Measurements from ENCODE around the gene OVOL2. TPM values are rescaled to one million over a fixed set of nuclear protein-coding genes. Genes with fewer than 3 reads are reported as not detected.

Gene OVOL2
- total and polyA plus RNA-seq, 10 of the 15 experiments (the other 5 are each of a cell fraction or from before 2014, with no cell fraction given), result not detected

DNA sequence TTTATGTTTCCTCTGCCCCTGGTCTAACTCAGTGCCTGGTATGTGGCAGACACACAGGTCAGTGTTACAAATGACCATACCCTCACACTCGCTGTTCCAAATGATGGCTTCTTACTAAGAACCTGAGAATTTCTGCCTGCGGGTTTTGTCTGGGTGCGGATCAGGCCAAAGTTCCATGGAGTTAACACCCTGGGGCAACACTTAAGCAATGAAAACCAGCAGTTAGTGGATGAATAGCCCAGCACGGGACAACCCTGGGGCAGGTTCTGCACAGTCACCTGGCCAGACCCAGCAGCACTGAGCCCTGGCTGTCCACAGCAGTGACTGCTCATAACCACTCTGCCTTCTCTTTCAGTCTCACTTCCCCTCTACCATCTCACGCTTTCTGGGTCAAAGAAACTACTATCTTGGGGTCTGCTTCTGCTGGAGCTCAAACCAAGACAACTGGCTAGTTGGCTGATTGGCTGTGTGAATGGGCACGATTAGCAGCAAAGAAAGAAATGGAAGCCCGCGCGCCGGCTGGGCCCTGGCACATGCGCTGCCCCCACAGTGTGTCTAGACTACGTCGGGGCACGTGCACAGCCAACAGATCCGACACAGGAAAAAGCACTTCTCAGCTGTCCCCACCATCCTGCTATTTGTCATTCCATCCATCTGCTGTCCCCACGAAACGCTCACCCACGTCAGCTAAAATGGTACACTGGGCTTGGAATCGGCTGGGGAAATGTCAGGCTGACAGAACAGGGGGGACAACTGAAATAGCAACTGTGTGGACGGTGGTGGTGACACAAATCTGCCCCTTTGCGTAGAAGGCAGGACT lies 52.3 kb downstream of the OVOL2 start (continued):
- TF ChIP-seq, protein P1, sequence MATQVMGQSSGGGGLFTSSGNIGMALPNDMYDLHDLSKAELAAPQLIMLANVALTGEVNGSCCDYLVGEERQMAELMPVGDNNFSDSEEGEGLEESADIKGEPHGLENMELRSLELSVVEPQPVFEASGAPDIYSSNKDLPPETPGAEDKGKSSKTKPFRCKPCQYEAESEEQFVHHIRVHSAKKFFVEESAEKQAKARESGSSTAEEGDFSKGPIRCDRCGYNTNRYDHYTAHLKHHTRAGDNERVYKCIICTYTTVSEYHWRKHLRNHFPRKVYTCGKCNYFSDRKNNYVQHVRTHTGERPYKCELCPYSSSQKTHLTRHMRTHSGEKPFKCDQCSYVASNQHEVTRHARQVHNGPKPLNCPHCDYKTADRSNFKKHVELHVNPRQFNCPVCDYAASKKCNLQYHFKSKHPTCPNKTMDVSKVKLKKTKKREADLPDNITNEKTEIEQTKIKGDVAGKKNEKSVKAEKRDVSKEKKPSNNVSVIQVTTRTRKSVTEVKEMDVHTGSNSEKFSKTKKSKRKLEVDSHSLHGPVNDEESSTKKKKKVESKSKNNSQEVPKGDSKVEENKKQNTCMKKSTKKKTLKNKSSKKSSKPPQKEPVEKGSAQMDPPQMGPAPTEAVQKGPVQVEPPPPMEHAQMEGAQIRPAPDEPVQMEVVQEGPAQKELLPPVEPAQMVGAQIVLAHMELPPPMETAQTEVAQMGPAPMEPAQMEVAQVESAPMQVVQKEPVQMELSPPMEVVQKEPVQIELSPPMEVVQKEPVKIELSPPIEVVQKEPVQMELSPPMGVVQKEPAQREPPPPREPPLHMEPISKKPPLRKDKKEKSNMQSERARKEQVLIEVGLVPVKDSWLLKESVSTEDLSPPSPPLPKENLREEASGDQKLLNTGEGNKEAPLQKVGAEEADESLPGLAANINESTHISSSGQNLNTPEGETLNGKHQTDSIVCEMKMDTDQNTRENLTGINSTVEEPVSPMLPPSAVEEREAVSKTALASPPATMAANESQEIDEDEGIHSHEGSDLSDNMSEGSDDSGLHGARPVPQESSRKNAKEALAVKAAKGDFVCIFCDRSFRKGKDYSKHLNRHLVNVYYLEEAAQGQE (IDR thresholded peaks at IDR 0.05; ENCODE audit: low read depth, low read length), result no peak
- no peak for TF ChIP-seq ZZZ3 (IDR thresholded peaks at IDR 0.05; ENCODE audit: control insufficient read depth, insufficient read length, low read depth)
- 0 out of 2 replicates have a peak, but pooled peaks have one; percentile 50 for TF ChIP-seq MEF2A (IDR thresholded peaks at IDR 0.05; ENCODE audit: insufficient read depth, low read depth, low read length)
- TF ChIP-seq NBN (IDR thresholded peaks at IDR 0.05), result peak; percentile 78
- TF ChIP-seq SP1 (IDR thresholded peaks at IDR 0.05; ENCODE audit: low read depth, low read length), result peak; percentile 67
- no peak for TF ChIP-seq WRNIP1 (IDR thresholded peaks at IDR 0.05; ENCODE audit: borderline replicate concordance, low read depth, low read length)
- TF ChIP-seq RAD51 (IDR thresholded peaks at IDR 0.05), result peak; percentile 49; the same call in 1 of the 2 replicates
- TF ChIP-seq, protein P2, sequence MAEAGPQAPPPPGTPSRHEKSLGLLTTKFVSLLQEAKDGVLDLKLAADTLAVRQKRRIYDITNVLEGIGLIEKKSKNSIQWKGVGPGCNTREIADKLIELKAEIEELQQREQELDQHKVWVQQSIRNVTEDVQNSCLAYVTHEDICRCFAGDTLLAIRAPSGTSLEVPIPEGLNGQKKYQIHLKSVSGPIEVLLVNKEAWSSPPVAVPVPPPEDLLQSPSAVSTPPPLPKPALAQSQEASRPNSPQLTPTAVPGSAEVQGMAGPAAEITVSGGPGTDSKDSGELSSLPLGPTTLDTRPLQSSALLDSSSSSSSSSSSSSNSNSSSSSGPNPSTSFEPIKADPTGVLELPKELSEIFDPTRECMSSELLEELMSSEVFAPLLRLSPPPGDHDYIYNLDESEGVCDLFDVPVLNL (IDR thresholded peaks at IDR 0.05; ENCODE audit: low read depth, low read length), result no peak
- 0 out of 2 replicates have a peak, but pooled peaks have one; percentile 30 for TF ChIP-seq CREB1 (IDR thresholded peaks at IDR 0.05; ENCODE audit: low read depth)
- TF ChIP-seq, protein P3, sequence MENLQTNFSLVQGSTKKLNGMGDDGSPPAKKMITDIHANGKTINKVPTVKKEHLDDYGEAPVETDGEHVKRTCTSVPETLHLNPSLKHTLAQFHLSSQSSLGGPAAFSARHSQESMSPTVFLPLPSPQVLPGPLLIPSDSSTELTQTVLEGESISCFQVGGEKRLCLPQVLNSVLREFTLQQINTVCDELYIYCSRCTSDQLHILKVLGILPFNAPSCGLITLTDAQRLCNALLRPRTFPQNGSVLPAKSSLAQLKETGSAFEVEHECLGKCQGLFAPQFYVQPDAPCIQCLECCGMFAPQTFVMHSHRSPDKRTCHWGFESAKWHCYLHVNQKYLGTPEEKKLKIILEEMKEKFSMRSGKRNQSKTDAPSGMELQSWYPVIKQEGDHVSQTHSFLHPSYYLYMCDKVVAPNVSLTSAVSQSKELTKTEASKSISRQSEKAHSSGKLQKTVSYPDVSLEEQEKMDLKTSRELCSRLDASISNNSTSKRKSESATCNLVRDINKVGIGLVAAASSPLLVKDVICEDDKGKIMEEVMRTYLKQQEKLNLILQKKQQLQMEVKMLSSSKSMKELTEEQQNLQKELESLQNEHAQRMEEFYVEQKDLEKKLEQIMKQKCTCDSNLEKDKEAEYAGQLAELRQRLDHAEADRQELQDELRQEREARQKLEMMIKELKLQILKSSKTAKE (IDR thresholded peaks at IDR 0.05; ENCODE audit: low read depth, poor library complexity, severe bottlenecking), result peak; percentile 56
- no peak for TF ChIP-seq STAT1 (conservative IDR thresholded peaks at IDR 0.05)
- TF ChIP-seq NFXL1 (IDR thresholded peaks at IDR 0.05; ENCODE audit: borderline replicate concordance), result no peak
- peak; percentile 99 for TF ChIP-seq SPI1 (IDR thresholded peaks at IDR 0.05; ENCODE audit: borderline replicate concordance, insufficient read depth, low read depth, low read length)
- TF ChIP-seq HDAC2 (IDR thresholded peaks at IDR 0.05), result no peak
- no peak for TF ChIP-seq ETV6 (conservative IDR thresholded peaks at IDR 0.05 in 1 of 2, IDR thresholded peaks at IDR 0.05 in 1 of 2; ENCODE audit: borderline replicate concordance in 1 of 2, low read depth in 1 of 2)
- peak; percentile 77 for TF ChIP-seq IKZF1 (conservative IDR thresholded peaks at IDR 0.05)
- no peak for TF ChIP-seq ZNF217 (IDR thresholded peaks at IDR 0.05)
- TF ChIP-seq, protein P4, sequence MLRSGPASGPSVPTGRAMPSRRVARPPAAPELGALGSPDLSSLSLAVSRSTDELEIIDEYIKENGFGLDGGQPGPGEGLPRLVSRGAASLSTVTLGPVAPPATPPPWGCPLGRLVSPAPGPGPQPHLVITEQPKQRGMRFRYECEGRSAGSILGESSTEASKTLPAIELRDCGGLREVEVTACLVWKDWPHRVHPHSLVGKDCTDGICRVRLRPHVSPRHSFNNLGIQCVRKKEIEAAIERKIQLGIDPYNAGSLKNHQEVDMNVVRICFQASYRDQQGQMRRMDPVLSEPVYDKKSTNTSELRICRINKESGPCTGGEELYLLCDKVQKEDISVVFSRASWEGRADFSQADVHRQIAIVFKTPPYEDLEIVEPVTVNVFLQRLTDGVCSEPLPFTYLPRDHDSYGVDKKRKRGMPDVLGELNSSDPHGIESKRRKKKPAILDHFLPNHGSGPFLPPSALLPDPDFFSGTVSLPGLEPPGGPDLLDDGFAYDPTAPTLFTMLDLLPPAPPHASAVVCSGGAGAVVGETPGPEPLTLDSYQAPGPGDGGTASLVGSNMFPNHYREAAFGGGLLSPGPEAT (IDR thresholded peaks at IDR 0.05; ENCODE audit: low read depth), result peak; percentile 58; the same call in 1 of the 2 replicates
- TF ChIP-seq POLR2AphosphoS2 (IDR thresholded peaks at IDR 0.05; ENCODE audit: low read depth, low read length), result no peak
- no peak for TF ChIP-seq RCOR1 (conservative IDR thresholded peaks at IDR 0.05; ENCODE audit: low read depth, low read length)
- no peak for TF ChIP-seq STAT3 (IDR thresholded peaks at IDR 0.05; ENCODE audit: low read depth, low read length)
- no peak; the same call in 1 of the 2 replicates for TF ChIP-seq GATAD2B (conservative IDR thresholded peaks at IDR 0.05; ENCODE audit: low read depth)
